ENCODE results near the gene PPP1R9B.
A peak's percentile ranks its signal among the peaks of the same experiment; 100 is the strongest.

PPP1R9B gene

DNA sequence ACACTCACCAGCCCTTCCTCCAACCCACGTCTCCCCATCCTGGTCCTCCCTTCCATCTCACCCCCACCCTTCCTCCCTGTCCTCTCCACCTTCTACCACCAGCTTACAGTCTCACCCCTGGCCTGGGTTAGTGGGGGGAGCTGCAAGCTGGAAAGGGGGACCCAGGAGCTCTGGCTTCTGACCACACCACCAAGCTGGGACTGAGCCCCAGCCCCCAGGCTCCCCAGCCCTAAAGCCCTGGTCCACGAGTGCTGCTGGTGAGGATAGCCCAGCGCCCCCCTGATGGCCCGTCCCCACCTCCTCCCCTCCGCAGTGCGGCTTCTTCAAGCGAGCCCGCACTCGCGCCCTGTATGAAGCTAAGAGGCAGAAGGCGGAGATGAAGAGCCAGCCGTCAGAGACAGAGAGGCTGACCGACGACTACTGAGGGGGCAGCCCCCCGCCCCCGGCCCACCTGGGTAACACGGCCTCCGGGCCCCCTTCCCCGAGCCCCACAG, 62.5 kb downstream of the PPP1R9B start:
- DNase-seq (ENCODE audit: low spot score), result no peak

DNA sequence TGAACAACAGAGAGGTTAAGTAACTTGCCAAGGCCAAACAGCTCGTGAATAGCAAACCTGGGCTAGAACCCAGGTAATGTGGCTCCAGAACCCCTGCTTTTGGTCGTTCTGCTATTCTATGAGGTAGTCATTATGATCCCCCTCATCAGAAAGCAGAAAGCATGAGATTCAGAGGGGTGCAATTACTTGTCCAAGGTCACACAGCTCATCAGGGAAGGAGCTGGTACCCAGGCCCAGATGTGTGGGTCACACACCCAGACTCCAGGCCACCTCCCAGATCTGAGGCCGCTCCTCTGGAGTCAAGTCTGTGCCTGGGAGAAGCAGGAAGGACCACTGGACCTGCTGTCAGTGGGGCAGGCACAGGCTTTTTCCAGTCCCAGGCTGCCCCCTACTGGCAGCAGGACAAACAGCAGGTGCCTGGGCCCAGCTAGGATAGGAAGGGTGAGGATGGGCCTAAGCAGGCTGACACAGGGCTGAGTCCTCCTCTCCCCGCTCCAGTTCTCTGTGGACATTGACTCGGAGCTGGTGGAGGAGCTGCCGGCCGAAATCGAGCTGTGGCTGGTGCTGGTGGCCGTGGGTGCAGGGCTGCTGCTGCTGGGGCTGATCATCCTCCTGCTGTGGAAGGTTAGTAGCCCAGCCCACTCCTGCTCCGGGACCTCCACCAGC, 63.1 kb downstream of the PPP1R9B start:
- DNase-seq (ENCODE audit: low spot score), result peak; percentile 22
